Activated CD8-positive, alpha-beta T cell treated with anti-CD3 and anti-CD28 coated beads for 36 hours (primary cell): Measurements from ENCODE around the gene IL17B. TPM values are rescaled to one million over a fixed set of nuclear protein-coding genes. Genes with fewer than 3 reads are reported as not detected.

Experiments used
- ATAC-seq: fragments of 200-7000 bp; cut with Tn5 transposase; one replicate; pipeline ENCODE4 v1.10.0; 2021; ENCODE audit warnings: mild to moderate bottlenecking, moderate library complexity
- CTCF ChIA-PET: fragments of 350-600 bp; sonication (Branson Sonifier 250); formaldehyde crosslinking; loops from one replicate; lab custom pipeline; 2021; ENCODE audit warnings: antibody characterized with exemption; lab: Charles Lee
- POLR2A ChIA-PET: fragments of 350-600 bp; sonication (Branson Sonifier 250); formaldehyde crosslinking; loops from one replicate; lab custom pipeline; 2021; ENCODE audit warnings: antibody characterized with exemption; lab: Charles Lee
- DNase-seq: peaks from one replicate; pipeline ENCODE4 v3.0.0-alpha.2; 2020
- H3K27ac Mint-ChIP-seq: one replicate; pipeline ENCODE4 v1.8.0; 2021; ENCODE audit warnings: mild to moderate bottlenecking, mixed read lengths
- H3K27me3 Mint-ChIP-seq: one replicate; pipeline ENCODE4 v1.8.0; 2021; ENCODE audit warnings: mixed read lengths
- H3K36me3 Mint-ChIP-seq: one replicate; pipeline ENCODE4 v1.8.0; 2021; ENCODE audit warnings: low read depth, mixed read lengths
- H3K4me1 Mint-ChIP-seq: one replicate; pipeline ENCODE4 v1.8.0; 2021; ENCODE audit warnings: low read depth, mixed read lengths
- H3K4me3 Mint-ChIP-seq: one replicate; pipeline ENCODE4 v1.8.0; 2021; ENCODE audit warnings: mild to moderate bottlenecking, moderate library complexity, mixed read lengths
- H3K9me3 Mint-ChIP-seq: one replicate; pipeline ENCODE4 v1.8.0; 2021; ENCODE audit warnings: mixed read lengths
- CTCF ChIP-seq: fragments of 200-600 bp; IDR thresholded peaks from one replicate; pipeline ENCODE4 v1.8.0; 2022; ENCODE audit warnings: antibody characterized with exemption, mild to moderate bottlenecking
- intact Hi-C: fragments of 100-400 bp; cut with micrococcal nuclease; formaldehyde crosslinking; loops from one replicate; pipeline ENCODE4 v1.10.0; 2022
- total RNA-seq, 2 experiments: library from RNA; stranded (reverse); gene quantifications; one replicate each; pipeline ENCODE4 v1.2.3, GENCODE V29; 2021

The IL17B gene
- total RNA-seq, 2 experiments from 2014 or later: not detected

- ChIA-PET POLR2A (interaction anchor here (1.1 kb wide), 1 partner anchor 13 kb away, joined by 3 read pairs; no protein-coding TSS in a partner anchor), CTCF (interaction anchor here (1.2 to 14.8 kb wide), 2 partner anchors 12 to 17 kb away, joined by 4 to 163 read pairs; no protein-coding TSS in a partner anchor)
- ATAC-seq: no peak
- no peak overlapping the region for H3K4me3 Mint-ChIP-seq
- no peaks in the 10 kb centered on the region for H3K27me3 Mint-ChIP-seq
- peaks cover 86% of the 10 kb centered on the region for H3K36me3 Mint-ChIP-seq
- DNase-seq: no peak
- H3K9me3 Mint-ChIP-seq: no peaks in the 10 kb centered on the region
- H3K4me1 Mint-ChIP-seq: peaks cover 77% of the 10 kb centered on the region
- intact Hi-C loops: no loop called here
- TF ChIP-seq CTCF: no peak
- H3K27ac Mint-ChIP-seq: no peak overlapping the region
Observed at GRCh38 chr5:149352169-149352568, 26.9 kb downstream of the IL17B start.

- H3K9me3 Mint-ChIP-seq: no peaks in the 10 kb centered on the region
- no peak overlapping the region for H3K4me3 Mint-ChIP-seq
- ATAC-seq (no peak), DNase-seq (no peak)
- CTCF ChIA-PET: interaction anchor here (1.1 to 1.9 kb wide), 4 partner anchors 8 to 215 kb away, joined by 3 to 6 read pairs (median 4); partner anchors contain the start of gene PCYOX1L
- TF ChIP-seq CTCF: no peak
- no peaks in the 10 kb centered on the region for H3K27me3 Mint-ChIP-seq
- intact Hi-C loops: no loop called here
- peaks cover 71% of the 10 kb centered on the region for H3K4me1 Mint-ChIP-seq
- H3K36me3 Mint-ChIP-seq: peaks cover 80% of the 10 kb centered on the region
- POLR2A ChIA-PET: interaction anchor here (1.5 to 1.7 kb wide), 2 partner anchors 9 to 10 kb away, joined by 3 to 4 read pairs; no protein-coding TSS in a partner anchor
- peak overlapping the region; percentile 98 for H3K27ac Mint-ChIP-seq
Observed at GRCh38 chr5:149349382-149349781, 29.7 kb downstream of the IL17B start.

- Mint-ChIP-seq H3K36me3 (peaks cover 72% of the 10 kb centered on the region), H3K9me3 (no peaks in the 10 kb centered on the region), H3K4me3 (peak overlapping the region; percentile 95), H3K27ac (peak overlapping the region; percentile 98), H3K4me1 (peaks cover 74% of the 10 kb centered on the region), H3K27me3 (no peaks in the 10 kb centered on the region)
- CTCF ChIA-PET: interaction anchor here (1.9 kb wide), 1 partner anchor 9 kb away, joined by 6 read pairs; the partner anchor contains the start of gene PCYOX1L
- no peak for TF ChIP-seq CTCF
- DNase-seq (no peak), ATAC-seq (no peak)
- POLR2A ChIA-PET: interaction anchor here (1.5 kb wide), 1 partner anchor 10 kb away, joined by 3 read pairs; no protein-coding TSS in a partner anchor
- intact Hi-C loops: no loop called here
Observed at GRCh38 chr5:149348518-149348917, 30.6 kb downstream of the IL17B start.

- CTCF ChIA-PET: interaction anchor here (1.7 to 5.0 kb wide), 6 partner anchors 10 to 206 kb away, joined by 5 to 22 read pairs (median 10); partner anchors contain the start of gene PCYOX1L
- Mint-ChIP-seq H3K9me3 (no peaks in the 10 kb centered on the region), H3K4me3 (peak overlapping the region; percentile 95), H3K4me1 (peaks cover 57% of the 10 kb centered on the region), H3K27me3 (no peaks in the 10 kb centered on the region), H3K27ac (peak overlapping the region; percentile 98), H3K36me3 (peaks cover 50% of the 10 kb centered on the region)
- POLR2A ChIA-PET: interaction anchor here (0.8 to 4.0 kb wide), 8 partner anchors 9 to 231 kb away, joined by 3 to 82 read pairs (median 6); partner anchors contain the start of genes CSNK1A1 and PCYOX1L
- intact Hi-C loops: no loop called here
- ATAC-seq (no peak), DNase-seq (peak; percentile 29)
- no peak for TF ChIP-seq CTCF
Observed at GRCh38 chr5:149345892-149346222, 33.2 kb downstream of the IL17B start.
